K562 (cell line): Measurements from ENCODE around the gene UBE2O. TPM values are rescaled to one million over a fixed set of nuclear protein-coding genes. Genes with fewer than 3 reads are reported as not detected.

Source experiments
- DDX20 ChIP-seq: fragments of 450-650 bp; IDR thresholded peaks from 2 replicates; pipeline ENCODE4 v1.6.1; 2016; ENCODE audit warnings: missing genetic modification characterization, low read depth, mild to moderate bottlenecking, missing compliant biosample characterization, moderate library complexity
- DMBX1 ChIP-seq: fragments of 250-450 bp; sonication (Bioruptor Pico); IDR thresholded peaks from 2 replicates; pipeline ENCODE4 v1.8.0; 2022; ENCODE audit warnings: inconsistent platforms, mild to moderate bottlenecking, moderate library complexity, borderline replicate concordance
- FOXA1 ChIP-seq: fragments of 450-650 bp; IDR thresholded peaks from 2 replicates; pipeline ENCODE4 v1.6.1; 2016; ENCODE audit warnings: mild to moderate bottlenecking, borderline replicate concordance
- JUNB ChIP-seq: fragments of 450-650 bp; formaldehyde crosslinking; conservative IDR thresholded peaks from 2 replicates; pipeline ENCODE4 v1.4.0; 2020; ENCODE audit warnings: mild to moderate bottlenecking
- MCM3 ChIP-seq: fragments of 450-650 bp; IDR thresholded peaks from 2 replicates; pipeline ENCODE4 v1.6.1; 2016
- PATZ1 ChIP-seq: fragments of 250-450 bp; sonication (Bioruptor Pico); IDR thresholded peaks from 2 replicates; pipeline ENCODE4 v1.5.0; 2020; ENCODE audit warnings: mild to moderate bottlenecking, borderline replicate concordance
- PRDM10 ChIP-seq: fragments of 450-650 bp; IDR thresholded peaks from 2 replicates; pipeline ENCODE4 v1.6.1; 2018; ENCODE audit not compliant: partially characterized antibody
- RAD21 ChIP-seq, 2 experiments: fragments of 250-450 bp in 1 of 2; fragments of 450-650 bp in 1 of 2; sonication (Bioruptor Pico) in 1 of 2; formaldehyde crosslinking in 1 of 2; IDR thresholded peaks in 1 of 2; conservative IDR thresholded peaks in 1 of 2; 2 replicates each; pipeline versions ENCODE4 v1.4.0 to v1.8.0; 2020 to 2022; ENCODE audit warnings: mild to moderate bottlenecking in 2 of 2, moderate library complexity in 1 of 2
- SMAD1 ChIP-seq: fragments of 150-350 bp; IDR thresholded peaks from 2 replicates; pipeline ENCODE4 v1.6.1; 2014; ENCODE audit warnings: low read length, low read depth; ENCODE audit not compliant: partially characterized antibody
- SMARCB1 ChIP-seq: IDR thresholded peaks from 2 replicates; pipeline ENCODE4 v1.6.1; 2011; ENCODE audit warnings: improper control_type of control experiment, low read depth; ENCODE audit not compliant: insufficient read length
- TGIF2 ChIP-seq: sonication (generic); formaldehyde crosslinking; IDR thresholded peaks from 2 replicates; pipeline ENCODE4 v1.8.1; 2022; ENCODE audit warnings: mild to moderate bottlenecking, missing genetic modification reagents, moderate library complexity
- ZBTB11 ChIP-seq, 3 experiments: fragments of 200-800 bp in 1 of 3; fragments of 250-450 bp in 1 of 3; fragments of 450-650 bp in 1 of 3; sonication (Bioruptor Pico) in 1 of 3; sonication (Bioruptor generic) in 1 of 3; formaldehyde crosslinking in 1 of 3; IDR thresholded peaks; 2 replicates each; pipeline versions ENCODE4 v1.6.1 to v1.8.0; 2016 to 2022; ENCODE audit warnings: mild to moderate bottlenecking in 2 of 3, missing genetic modification characterization in 2 of 3, missing compliant biosample characterization in 1 of 3, moderate library complexity in 1 of 3
- ZEB2 ChIP-seq: fragments of 450-650 bp; IDR thresholded peaks from 2 replicates; pipeline ENCODE4 v1.6.1; 2016
- ZKSCAN3 ChIP-seq: fragments of 250-450 bp; sonication (Bioruptor Pico); IDR thresholded peaks from 2 replicates; pipeline ENCODE4 v1.4.0; 2020
- ZNF140 ChIP-seq: fragments of 250-450 bp; sonication (Bioruptor Pico); IDR thresholded peaks from 2 replicates; pipeline ENCODE4 v1.8.0; 2021; ENCODE audit warnings: moderate library complexity, mild to moderate bottlenecking, inconsistent platforms
- ZNF431 ChIP-seq: sonication (generic); formaldehyde crosslinking; IDR thresholded peaks from 2 replicates; pipeline ENCODE4 v1.8.0; 2022; ENCODE audit warnings: mild to moderate bottlenecking, missing genetic modification reagents
- polyA plus RNA-seq, 8 experiments: library from polyadenylated mRNA; depleted of rRNA in 4 of 8; stranded (reverse) in 5 of 8; unstranded in 3 of 8; fragments of >200 nt; fragmentation: Nextera tagmentation in 2 of 8; fragmentation: Illumina TruSeq in 1 of 8; extraction: Ambion mirVana in 2 of 8; extraction: Trizol in 1 of 8; gene quantifications; 2 replicates each; pipeline versions ENCODE4 v1.2.1 to v1.2.3, GENCODE V29; 2011 to 2014; ENCODE audit warnings: inconsistent platforms in 1 of 8, missing spikeins in 1 of 8
- total RNA-seq, 7 experiments: library from RNA; depleted of rRNA in 6 of 7; stranded (reverse); fragments of >200 nt in 6 of 7; fragmentation: Illumina TruSeq in 2 of 7; extraction: Trizol in 2 of 7; gene quantifications; 2 replicates each; pipeline versions ENCODE4 v1.2.1 to v1.2.3, GENCODE V29; 2011 to 2021; ENCODE audit warnings: low replicate concordance in 1 of 7

UBE2O gene
- total and polyA plus RNA-seq, 9 of the 15 experiments (the other 6 are each of a cell fraction or from before 2014, with no cell fraction given): 1.6 to 39.7 (median 13.3) TPM

GRCh38 chr17:76382803-76383545 is 70.0 kb downstream of the UBE2O start (continued):
- TF ChIP-seq PRDM10 (no peak), FOXA1 (no peak), ZNF140 (CRISPR knock-in tag) (no peak), ZBTB11 (CRISPR knock-in tag; IDR thresholded peaks at IDR 0.05) (no peak), PATZ1 (CRISPR knock-in tag) (no peak), DMBX1 (no peak), MCM3 (no peak), ZKSCAN3 (no peak), RAD21 (CRISPR knock-in tag; conservative IDR thresholded peaks at IDR 0.05 in 1 of 2, IDR thresholded peaks at IDR 0.05 in 1 of 2) (no peak), ZEB2 (no peak), JUNB (no peak), SMARCB1 (no peak), TGIF2 (no peak), SMAD1 (no peak), DDX20 (tag) (no peak), ZNF431 (CRISPR knock-in tag) (0 out of 2 replicates have a peak, but pooled peaks have one; percentile 7)
